OCI-LY7 (cell line): ENCODE results near the gene ZNF436. TPM values are rescaled to one million over a fixed set of nuclear protein-coding genes. Genes with fewer than 3 reads are reported as not detected.
"Not testable (repeated sequence)": the region's sequence is repeated elsewhere in the genome, so short reads cannot be mapped to it uniquely, and the experiment has no call there.

Experiments used
- BruUV-seq: library from RNA; stranded (reverse); fragments of 400-500 nt; replicated peaks from 2 replicates; lab custom pipeline; 2021; lab: Mats Ljungman, UMichigan
- CTCF ChIA-PET: fragments of 300-600 bp; sonication (Branson Sonifier 250); formaldehyde crosslinking; loops from one replicate; lab custom pipeline; 2022; ENCODE audit warnings: antibody characterized with exemption; ENCODE audit not compliant: unreplicated experiment; lab: Charles Lee
- POLR2A ChIA-PET: fragments of 300-600 bp; sonication (Branson Sonifier 250); formaldehyde crosslinking; loops from one replicate; lab custom pipeline; 2022; ENCODE audit warnings: antibody characterized with exemption; lab: Charles Lee
- DNase-seq: peaks from one replicate; pipeline ENCODE4 v3.0.0-alpha.2; 2015; ENCODE audit warnings: low spot score
- H2AFZ ChIP-seq: fragments of 200-600 bp; sonication (generic), shearing (Covaris generic); 2 replicates; pipeline ENCODE4 v1.6.1; 2014; ENCODE audit warnings: mild to moderate bottlenecking, antibody characterized with exemption, low read length, moderate library complexity
- H3K27ac ChIP-seq: fragments of 200-600 bp; sonication (generic); 2 replicates; pipeline ENCODE4 v1.5.1; 2014; ENCODE audit warnings: mixed run types, low read depth, mild to moderate bottlenecking, moderate library complexity, low read length, inconsistent platforms; ENCODE audit not compliant: poor library complexity, severe bottlenecking
- H3K36me3 ChIP-seq: fragments of 200-600 bp; sonication (generic); 2 replicates; pipeline ENCODE4 v1.6.1; 2014; ENCODE audit warnings: mild to moderate bottlenecking, antibody characterized with exemption, low read length, moderate library complexity, mixed read lengths; ENCODE audit not compliant: insufficient read depth
- H3K4me1 ChIP-seq: fragments of 200-600 bp; sonication (generic); 2 replicates; pipeline ENCODE4 v1.5.1; 2014; ENCODE audit warnings: mild to moderate bottlenecking, low read length; ENCODE audit not compliant: insufficient read depth, poor library complexity, severe bottlenecking
- H3K4me2 ChIP-seq: fragments of 200-600 bp; sonication (generic); 2 replicates; pipeline ENCODE4 v1.6.1; 2014; ENCODE audit warnings: mild to moderate bottlenecking, low read length
- H3K4me3 ChIP-seq: fragments of 200-600 bp; sonication (generic); 2 replicates; pipeline ENCODE4 v1.5.1; 2014; ENCODE audit warnings: mild to moderate bottlenecking, low read depth, low read length; ENCODE audit not compliant: poor library complexity, severe bottlenecking
- H3K79me2 ChIP-seq: fragments of 200-600 bp; sonication (generic); 2 replicates; pipeline ENCODE4 v1.6.1; 2016; ENCODE audit warnings: low read depth, mild to moderate bottlenecking, low read length, moderate library complexity, mixed read lengths; ENCODE audit not compliant: insufficient read depth
- H3K9me2 ChIP-seq: fragments of 200-600 bp; sonication (generic); 2 replicates; pipeline ENCODE4 v1.6.1; 2016; ENCODE audit warnings: mild to moderate bottlenecking, low read length, mixed read lengths; ENCODE audit not compliant: insufficient read depth
- H3K9me3 ChIP-seq: fragments of 200-600 bp; sonication (generic); 2 replicates; pipeline ENCODE4 v1.6.1; 2014; ENCODE audit warnings: mild to moderate bottlenecking, mixed run types, low read length, mixed read lengths
- H4K20me1 ChIP-seq: fragments of 200-600 bp; sonication (generic); 2 replicates; pipeline ENCODE4 v1.6.1; 2014; ENCODE audit warnings: mild to moderate bottlenecking, antibody characterized with exemption, low read length, moderate library complexity, mixed read lengths; ENCODE audit not compliant: insufficient read depth
- EZH2phosphoT487 ChIP-seq: fragments of 200-600 bp; sonication (generic); IDR thresholded peaks from 2 replicates; pipeline ENCODE4 v1.6.1; 2018; ENCODE audit warnings: low read depth, borderline replicate concordance, mild to moderate bottlenecking, mixed run types, antibody characterized with exemption, low read length, moderate library complexity, mixed read lengths
- intact Hi-C: fragments of 100-400 bp; cut with micrococcal nuclease; formaldehyde crosslinking; loops from one replicate; pipeline ENCODE4 v1.10.0; 2022; ENCODE audit not compliant: unreplicated experiment
- total RNA-seq, 2 experiments: library from RNA; depleted of rRNA in 1 of 2; stranded (reverse); fragments of >200 nt in 1 of 2; shearing (Covaris generic) in 1 of 2; gene quantifications; 2 replicates each; pipeline ENCODE4 v1.2.3, GENCODE V29; 2014 to 2022
- TF ChIP-seq, protein P1 (sequence below): fragments of 200-600 bp; sonication (generic); conservative IDR thresholded peaks from 2 replicates; pipeline ENCODE4 v1.5.1; 2014; ENCODE audit warnings: mild to moderate bottlenecking, antibody characterized with exemption, low read length, moderate library complexity, mixed read lengths

The ZNF436 gene
- total RNA-seq, 2 experiments from 2014 or later, result 5.0 to 7.6 TPM

DNA sequence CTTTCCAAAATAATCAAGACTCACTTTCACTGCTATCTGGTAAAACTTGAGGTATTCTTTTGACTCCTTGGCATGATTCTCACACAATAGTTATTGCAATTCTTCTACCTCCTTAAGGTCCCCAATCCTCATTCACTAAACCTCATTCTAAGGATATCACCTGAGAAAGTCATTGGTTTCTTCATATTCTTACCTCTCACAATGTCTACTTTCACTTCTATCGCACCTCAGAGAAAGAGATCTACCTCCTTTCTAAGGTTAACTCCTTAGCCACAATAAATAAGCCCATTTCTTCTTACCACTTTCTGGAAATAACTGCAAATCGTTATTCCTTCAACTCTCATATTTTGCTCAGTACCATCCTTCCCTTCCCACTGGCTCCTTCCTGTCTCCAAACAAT is 44.2 kb downstream of the ZNF436 start:
- H3K9me2 ChIP-seq, result no peaks in the 10 kb centered on the region
- H3K4me3 ChIP-seq, result no peak overlapping the region
- BruUV-seq, result no TSS peak
- no peak overlapping the region for H3K4me2 ChIP-seq
- POLR2A ChIA-PET, result interaction anchor here (0.6 to 1.1 kb wide), 2 partner anchors 15 to 122 kb away, joined by 3 to 4 read pairs; no protein-coding TSS in a partner anchor
- H2AFZ ChIP-seq, result no peak overlapping the region
- no peaks in the 10 kb centered on the region for H3K4me1 ChIP-seq
- H3K27ac ChIP-seq, result no peak overlapping the region
- intact Hi-C loops, result no loop called here
- no peak for TF ChIP-seq EZH2phosphoT487
- TF ChIP-seq, protein P1, sequence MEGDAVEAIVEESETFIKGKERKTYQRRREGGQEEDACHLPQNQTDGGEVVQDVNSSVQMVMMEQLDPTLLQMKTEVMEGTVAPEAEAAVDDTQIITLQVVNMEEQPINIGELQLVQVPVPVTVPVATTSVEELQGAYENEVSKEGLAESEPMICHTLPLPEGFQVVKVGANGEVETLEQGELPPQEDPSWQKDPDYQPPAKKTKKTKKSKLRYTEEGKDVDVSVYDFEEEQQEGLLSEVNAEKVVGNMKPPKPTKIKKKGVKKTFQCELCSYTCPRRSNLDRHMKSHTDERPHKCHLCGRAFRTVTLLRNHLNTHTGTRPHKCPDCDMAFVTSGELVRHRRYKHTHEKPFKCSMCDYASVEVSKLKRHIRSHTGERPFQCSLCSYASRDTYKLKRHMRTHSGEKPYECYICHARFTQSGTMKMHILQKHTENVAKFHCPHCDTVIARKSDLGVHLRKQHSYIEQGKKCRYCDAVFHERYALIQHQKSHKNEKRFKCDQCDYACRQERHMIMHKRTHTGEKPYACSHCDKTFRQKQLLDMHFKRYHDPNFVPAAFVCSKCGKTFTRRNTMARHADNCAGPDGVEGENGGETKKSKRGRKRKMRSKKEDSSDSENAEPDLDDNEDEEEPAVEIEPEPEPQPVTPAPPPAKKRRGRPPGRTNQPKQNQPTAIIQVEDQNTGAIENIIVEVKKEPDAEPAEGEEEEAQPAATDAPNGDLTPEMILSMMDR, result no peak
- H3K9me3 ChIP-seq, result no peaks in the 10 kb centered on the region
- no peak for DNase-seq
- H3K79me2 ChIP-seq, result peaks cover 91% of the 10 kb centered on the region
- H3K36me3 ChIP-seq, result peaks cover 95% of the 10 kb centered on the region
- CTCF ChIA-PET, result no interaction called here
- H4K20me1 ChIP-seq, result peaks cover 16% of the 10 kb centered on the region

DNA sequence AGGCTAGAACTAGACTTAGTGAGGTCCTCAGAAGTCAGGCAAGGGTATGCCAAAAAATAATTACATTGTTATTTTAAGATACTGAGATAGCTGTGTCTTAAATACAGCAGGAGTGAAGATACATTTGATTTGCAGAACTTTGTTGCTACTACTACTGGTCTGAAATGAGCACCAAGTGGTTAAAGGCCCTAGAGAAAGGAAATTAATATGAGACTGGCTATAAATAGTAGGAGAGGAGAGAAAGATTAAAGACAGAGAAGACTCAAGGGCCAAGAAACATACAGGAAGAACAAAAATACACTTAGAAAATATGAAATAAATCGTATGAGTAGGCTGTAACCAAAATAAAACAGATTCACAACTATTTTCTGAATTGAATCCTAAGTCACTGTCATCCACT is 46.9 kb downstream of the ZNF436 start:
- H3K79me2 ChIP-seq, result peaks cover 74% of the 10 kb centered on the region
- H3K9me2 ChIP-seq, result no peaks in the 10 kb centered on the region
- TF ChIP-seq, protein P1, result no peak
- TF ChIP-seq EZH2phosphoT487, result no peak
- H3K4me1 ChIP-seq, result no peaks in the 10 kb centered on the region
- peaks cover 11% of the 10 kb centered on the region; the same call in 1 of the 2 replicates for H4K20me1 ChIP-seq
- CTCF ChIA-PET, result no interaction called here
- intact Hi-C loops, result no loop called here
- POLR2A ChIA-PET, result interaction anchor here (0.6 to 1.3 kb wide), 2 partner anchors 16 to 19 kb away, joined by 3 read pairs; no protein-coding TSS in a partner anchor
- no peak for DNase-seq
- no peak overlapping the region for H3K4me2 ChIP-seq
- no peak overlapping the region for H2AFZ ChIP-seq
- H3K9me3 ChIP-seq, result no peaks in the 10 kb centered on the region
- BruUV-seq, result TSS peak; percentile 9
- H3K27ac ChIP-seq, result no peak overlapping the region
- H3K36me3 ChIP-seq, result peaks cover 94% of the 10 kb centered on the region
- no peak overlapping the region for H3K4me3 ChIP-seq

DNA sequence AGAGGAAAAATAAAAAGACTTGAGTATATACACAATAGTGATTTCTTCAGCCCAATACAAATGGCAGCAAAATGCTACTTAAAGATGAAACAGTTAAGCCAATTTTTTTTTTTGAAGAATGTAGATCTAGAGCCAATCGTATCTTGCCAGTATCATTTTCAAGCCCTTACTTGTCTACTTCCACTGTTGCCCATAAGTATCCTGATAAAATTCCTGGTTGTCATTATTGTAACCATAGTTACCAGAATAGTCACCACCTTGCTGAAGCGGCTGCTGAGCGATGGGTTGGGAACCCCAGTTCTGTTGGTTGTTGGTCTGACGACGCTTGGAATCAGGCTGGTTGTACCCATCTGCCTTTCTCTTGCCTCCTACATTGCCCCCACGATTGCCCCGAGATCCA is 59.4 kb downstream of the ZNF436 start:
- H3K27ac ChIP-seq, CTCF ChIA-PET, H3K9me2 ChIP-seq, DNase-seq, POLR2A ChIA-PET, H3K4me2 ChIP-seq, H3K4me1 ChIP-seq, BruUV-seq, H3K9me3 ChIP-seq, intact Hi-C loops, H3K4me3 ChIP-seq, H2AFZ ChIP-seq: not testable (repeated sequence)
- H3K36me3 ChIP-seq, result peaks cover 97% of the 10 kb centered on the region
- H4K20me1 ChIP-seq, result peaks cover 37% of the 10 kb centered on the region
- H3K79me2 ChIP-seq, result peaks cover 64% of the 10 kb centered on the region; the same call in 1 of the 2 replicates

Other genes starting within 250 kb of the ZNF436 start
- 7.6 and 8.5 TPM in 2 replicates for gene LUZP1, start 201.0 kb downstream of the ZNF436 start, total RNA-seq (2014; rRNA removed; shearing (Covaris generic))
- gene LUZP1, start 201.0 kb downstream of the ZNF436 start, total RNA-seq (2022), result 10.3 and 13.6 TPM in 2 replicates
- gene HTR1D, start 152.3 kb downstream of the ZNF436 start, total RNA-seq (2014; rRNA removed; shearing (Covaris generic)), result not detected in 2 replicates
- not detected in 2 replicates for gene HTR1D, start 152.3 kb downstream of the ZNF436 start, total RNA-seq (2022)
- gene HNRNPR, start 25.6 kb downstream of the ZNF436 start, total RNA-seq (2014; rRNA removed; shearing (Covaris generic)), result 193 and 260 TPM in 2 replicates
- 282 and 298 TPM in 2 replicates for gene HNRNPR, start 25.6 kb downstream of the ZNF436 start, total RNA-seq (2022)
- gene TCEA3, start 54.9 kb upstream of the ZNF436 start, total RNA-seq (2014; rRNA removed; shearing (Covaris generic)), result 0.21 TPM in 1 of 2 replicates, not detected in the other
- not detected in 2 replicates for gene TCEA3, start 54.9 kb upstream of the ZNF436 start, total RNA-seq (2022)
- gene ASAP3, start 114.3 kb upstream of the ZNF436 start, total RNA-seq (2014; rRNA removed; shearing (Covaris generic)), result 5.4 and 5.9 TPM in 2 replicates
- 14.9 and 18.0 TPM in 2 replicates for gene ASAP3, start 114.3 kb upstream of the ZNF436 start, total RNA-seq (2022)
- gene E2F2, start 161.4 kb upstream of the ZNF436 start, total RNA-seq (2014; rRNA removed; shearing (Covaris generic)), result 176 and 203 TPM in 2 replicates
- 212 and 224 TPM in 2 replicates for gene E2F2, start 161.4 kb upstream of the ZNF436 start, total RNA-seq (2022)
- gene ID3, start 189.7 kb upstream of the ZNF436 start, total RNA-seq (2014; rRNA removed; shearing (Covaris generic)), result 1,286 and 1,658 TPM in 2 replicates
- 621 and 629 TPM in 2 replicates for gene ID3, start 189.7 kb upstream of the ZNF436 start, total RNA-seq (2022)